Esophagus muscularis mucosa (tissue), 4 donors: ENCODE measurements around the gene SLC28A2. TPM values are rescaled to one million over a fixed set of nuclear protein-coding genes. Genes with fewer than 3 reads are reported as not detected.
"Not testable (repeated sequence)": the region's sequence is repeated elsewhere in the genome, so short reads cannot be mapped to it uniquely, and the experiment has no call there.

Experiments
- DNase-seq: peaks from one replicate; pipeline ENCODE4 v3.0.0-alpha.2; 2017; ENCODE audit errors: extremely low spot score
- H3K27ac ChIP-seq, 4 donors: fragments of 200-600 bp; sonication (generic); replicated peaks in 1 of 4; 1 replicate in 3 of 4; 2 replicates in 1 of 4; pipeline ENCODE4 v1.5.1; 2016 to 2019; ENCODE audit warnings: mild to moderate bottlenecking in 1 of 4
- H3K27me3 ChIP-seq, 4 donors: fragments of 200-600 bp; sonication (generic); one replicate each; pipeline versions ENCODE4 v1.5.1 to v1.6.0; 2016 to 2019
- H3K36me3 ChIP-seq, 4 donors: fragments of 200-600 bp; sonication (generic); one replicate each; pipeline ENCODE4 v1.5.1; 2016 to 2019
- H3K4me1 ChIP-seq, 4 donors: fragments of 200-600 bp; sonication (generic); one replicate each; pipeline ENCODE4 v1.5.1; 2016 to 2019
- H3K4me3 ChIP-seq, 4 donors: fragments of 200-600 bp; sonication (generic); 1 replicate in 2 of 4; 2 replicates in 2 of 4; pipeline ENCODE4 v1.5.1; 2016 to 2019; ENCODE audit warnings: mild to moderate bottlenecking in 4 of 4, moderate library complexity in 1 of 4
- H3K9me3 ChIP-seq, 4 donors: fragments of 200-600 bp; sonication (generic); 1 replicate in 3 of 4; 2 replicates in 1 of 4; pipeline ENCODE4 v1.5.1; 2016 to 2019
- EP300 ChIP-seq: sonication (generic); formaldehyde crosslinking; IDR thresholded peaks from one replicate; pipeline ENCODE4 v1.6.1; 2017; ENCODE audit warnings: antibody characterized with exemption
- POLR2A ChIP-seq: fragments of 450-650 bp; IDR thresholded peaks from one replicate; pipeline ENCODE4 v1.6.1; 2017; ENCODE audit warnings: antibody characterized with exemption, moderate library complexity, mild to moderate bottlenecking, low read depth
- POLR2AphosphoS5 ChIP-seq, 2 donors: sonication (generic); formaldehyde crosslinking; IDR thresholded peaks; one replicate each; pipeline ENCODE4 v1.6.1; 2017; ENCODE audit warnings: antibody characterized with exemption in 2 of 2
- WGBS: methylation state at CpG from one replicate; pipeline ENCODE4 v1.1.5; 2018; 5-methylcytosine and 5-hydroxymethylcytosine counted together
- intact Hi-C: fragments of 100-400 bp; cut with DNase I; formaldehyde crosslinking; loops from one replicate; pipeline ENCODE4 v1.15.1; 2023
- total RNA-seq, 4 donors: library from RNA; depleted of rRNA; stranded (reverse); fragments of >200 nt; gene quantifications; one replicate each; pipeline versions ENCODE4 v1.1.0 to v1.2.1, GENCODE V29; 2016
- TF ChIP-seq, protein P1 (sequence below), 3 experiments: fragments of 200-600 bp in 2 of 3; fragments of 450-650 bp in 1 of 3; sonication (generic) in 2 of 3; IDR thresholded peaks; one replicate each; pipeline ENCODE4 v1.5.1; 2017 to 2019; ENCODE audit warnings: antibody characterized with exemption in 3 of 3, mild to moderate bottlenecking in 2 of 3, moderate library complexity in 1 of 3

The SLC28A2 gene
- total RNA-seq, 4 donors from 2014 or later: not detected

DNA sequence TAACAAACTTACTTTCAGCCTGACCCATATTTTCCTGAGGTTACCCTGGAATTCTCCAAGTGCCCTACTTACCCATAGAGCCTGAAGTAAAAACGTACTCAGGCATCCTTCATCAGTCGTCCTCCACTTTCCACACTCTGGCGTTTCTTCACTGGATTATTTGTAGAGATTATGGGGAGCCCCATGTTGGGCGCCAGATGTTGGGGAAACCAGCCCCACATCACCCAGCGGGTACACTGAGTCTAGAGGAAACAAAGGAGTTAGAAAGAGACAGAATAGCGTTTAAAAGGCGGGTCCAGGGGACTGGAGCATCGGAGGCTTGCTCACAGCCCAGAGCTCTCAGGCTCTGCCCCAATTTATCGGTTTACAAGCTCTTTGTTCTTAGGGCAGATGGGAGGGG lies 9.7 kb upstream of the SLC28A2 start:
- intact Hi-C loops: no loop called here
- Histone ChIP-seq H3K9me3 (peaks cover 4 to 65% (median 58%) of the 10 kb centered on the region in 4 donors), H3K27me3 (no peaks in the 10 kb centered on the region), H3K36me3 (no peaks in the 10 kb centered on the region), H3K4me3 (no peak overlapping the region), H3K4me1 (no peaks in the 10 kb centered on the region), H3K27ac (no peak overlapping the region)
- DNase-seq: no peak
- WGBS: 72% methylated on average over 9 of the region's 9 CpGs
- TF ChIP-seq EP300 (no peak), POLR2A (no peak), POLR2AphosphoS5 (IDR thresholded peaks at IDR 0.05) (no peak)
- TF ChIP-seq, protein P1, sequence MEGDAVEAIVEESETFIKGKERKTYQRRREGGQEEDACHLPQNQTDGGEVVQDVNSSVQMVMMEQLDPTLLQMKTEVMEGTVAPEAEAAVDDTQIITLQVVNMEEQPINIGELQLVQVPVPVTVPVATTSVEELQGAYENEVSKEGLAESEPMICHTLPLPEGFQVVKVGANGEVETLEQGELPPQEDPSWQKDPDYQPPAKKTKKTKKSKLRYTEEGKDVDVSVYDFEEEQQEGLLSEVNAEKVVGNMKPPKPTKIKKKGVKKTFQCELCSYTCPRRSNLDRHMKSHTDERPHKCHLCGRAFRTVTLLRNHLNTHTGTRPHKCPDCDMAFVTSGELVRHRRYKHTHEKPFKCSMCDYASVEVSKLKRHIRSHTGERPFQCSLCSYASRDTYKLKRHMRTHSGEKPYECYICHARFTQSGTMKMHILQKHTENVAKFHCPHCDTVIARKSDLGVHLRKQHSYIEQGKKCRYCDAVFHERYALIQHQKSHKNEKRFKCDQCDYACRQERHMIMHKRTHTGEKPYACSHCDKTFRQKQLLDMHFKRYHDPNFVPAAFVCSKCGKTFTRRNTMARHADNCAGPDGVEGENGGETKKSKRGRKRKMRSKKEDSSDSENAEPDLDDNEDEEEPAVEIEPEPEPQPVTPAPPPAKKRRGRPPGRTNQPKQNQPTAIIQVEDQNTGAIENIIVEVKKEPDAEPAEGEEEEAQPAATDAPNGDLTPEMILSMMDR (IDR thresholded peaks at IDR 0.05): no peak

DNA sequence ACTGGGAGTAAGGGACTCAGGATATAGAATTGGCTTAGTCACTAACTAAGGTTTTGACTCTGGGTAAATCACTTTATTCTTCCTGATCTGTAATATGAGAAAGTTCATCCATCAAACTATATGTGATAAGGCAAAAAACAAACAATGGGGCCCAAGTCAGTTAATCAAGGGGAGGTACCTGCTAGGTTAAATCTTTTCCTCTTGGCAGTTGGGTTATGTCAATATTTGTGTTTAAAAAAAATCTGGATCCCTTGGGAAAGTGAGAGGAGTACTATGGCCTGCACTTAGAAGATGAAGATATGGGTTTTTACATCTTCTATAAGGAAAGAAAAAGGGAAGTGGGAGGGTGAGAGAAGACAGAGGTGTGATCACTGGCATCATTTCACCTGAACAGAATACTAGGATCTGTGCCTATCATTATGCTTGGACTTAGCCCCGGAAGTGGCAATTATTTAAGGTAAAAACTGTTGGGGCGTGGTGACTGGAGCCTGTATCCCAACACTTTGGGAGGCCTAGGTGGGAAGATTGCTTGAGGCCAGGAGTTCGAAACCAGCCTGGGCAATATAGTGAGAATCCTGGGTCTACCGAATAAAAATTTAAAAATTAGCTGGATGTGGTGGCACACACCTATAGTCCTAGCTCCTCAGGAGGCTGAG lies 2.8 kb upstream of the SLC28A2 start:
- Histone ChIP-seq H3K36me3 (no peaks in the 10 kb centered on the region), H3K9me3 (peaks cover 0 to 15% (median 11%) of the 10 kb centered on the region in 4 donors), H3K27me3 (no peaks in the 10 kb centered on the region), H3K4me3 (no peak overlapping the region), H3K27ac (no peak overlapping the region), H3K4me1 (no peaks in the 10 kb centered on the region)
- TF ChIP-seq EP300 (no peak), POLR2AphosphoS5 (IDR thresholded peaks at IDR 0.05) (no peak), POLR2A (no peak)
- TF ChIP-seq, protein P1 (IDR thresholded peaks at IDR 0.05): no peak
- WGBS: 94% methylated on average over 4 of the region's 4 CpGs
- intact Hi-C loops: no loop called here
- DNase-seq: no peak

GRCh38 chr15:45253330-45253729 lies 1.3 kb downstream of the SLC28A2 start:
- no peak for DNase-seq
- H3K27ac ChIP-seq: no peak overlapping the region
- intact Hi-C loops: no loop called here
- TF ChIP-seq, protein P1 (IDR thresholded peaks at IDR 0.05): no peak
- no peak for TF ChIP-seq EP300
- no peak for TF ChIP-seq POLR2A
- no peak for TF ChIP-seq POLR2AphosphoS5 (IDR thresholded peaks at IDR 0.05)
- 58% methylated on average over 2 of the region's 2 CpGs for WGBS
- H3K36me3 ChIP-seq: no peaks in the 10 kb centered on the region
- no peak overlapping the region for H3K4me3 ChIP-seq
- H3K4me1 ChIP-seq: no peaks in the 10 kb centered on the region
- H3K9me3 ChIP-seq: no peaks in the 10 kb centered on the region
- H3K27me3 ChIP-seq: no peaks in the 10 kb centered on the region

DNA sequence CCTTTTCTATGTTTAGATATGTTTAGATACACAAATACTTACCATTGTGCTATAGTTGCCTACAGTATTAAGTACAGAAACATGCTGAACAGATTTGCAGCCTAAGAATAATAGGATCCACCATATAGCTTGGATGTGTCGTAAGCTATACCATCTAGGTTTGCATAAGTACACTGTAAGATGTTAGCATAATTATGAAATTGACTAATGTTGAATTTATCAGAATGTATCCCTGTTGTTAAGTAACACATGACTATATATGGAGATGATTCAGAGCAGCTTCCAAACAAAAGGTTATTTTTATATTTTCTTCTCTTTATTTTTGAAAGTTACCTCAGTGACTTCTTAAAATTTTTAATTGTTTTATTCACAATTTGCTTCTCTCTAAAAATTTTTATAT lies 2.4 kb downstream of the SLC28A2 start:
- Histone ChIP-seq H3K36me3 (no peaks in the 10 kb centered on the region), H3K4me3 (no peak overlapping the region), H3K9me3 (no peaks in the 10 kb centered on the region), H3K27ac (no peak overlapping the region), H3K4me1 (no peaks in the 10 kb centered on the region), H3K27me3 (no peaks in the 10 kb centered on the region)
- WGBS: 93% methylated on average over 1 of the region's 1 CpG
- intact Hi-C loops: no loop called here
- TF ChIP-seq EP300 (no peak), POLR2A (no peak), POLR2AphosphoS5 (IDR thresholded peaks at IDR 0.05) (no peak)
- TF ChIP-seq, protein P1 (IDR thresholded peaks at IDR 0.05): no peak
- no peak for DNase-seq

GRCh38 chr15:45254824-45255223 lies 2.8 kb downstream of the SLC28A2 start:
- DNase-seq, H3K9me3 ChIP-seq, H3K27ac ChIP-seq, H3K4me3 ChIP-seq, intact Hi-C loops, H3K4me1 ChIP-seq, H3K36me3 ChIP-seq, H3K27me3 ChIP-seq: not testable (repeated sequence)
- WGBS: 58% methylated on average over 6 of the region's 6 CpGs
